HG03432 (cell line): ENCODE results near the gene TMEM201.

ENCODE experiments used
- ATAC-seq: cut with Tn5 transposase; IDR thresholded peaks from one replicate; pipeline ENCODE4 v1.9.1; 2021; ENCODE audit warnings: mild to moderate bottlenecking, moderate library complexity; ENCODE audit not compliant: unreplicated experiment

The TMEM201 gene

GRCh38 chr1:9651565-9652378, 63.1 kb downstream of the TMEM201 start, which contains the start of gene PIK3CD:
Gene PIK3CD, plus strand, starts transcription at chr1:9651731. Its CDS starts 58,725 bp downstream, at chr1:9710456.
- ATAC-seq = peak; percentile 34

GRCh38 chr1:9652379-9653209, 63.9 kb downstream of the TMEM201 start:
- peak; percentile 21 for ATAC-seq

- no peak for ATAC-seq
Observed at GRCh38 chr1:9653210-9653490, 64.4 kb downstream of the TMEM201 start.

GRCh38 chr1:9653491-9654050, 64.9 kb downstream of the TMEM201 start:
- ATAC-seq = no peak

GRCh38 chr1:9654051-9654833, 65.5 kb downstream of the TMEM201 start:
- no peak for ATAC-seq

GRCh38 chr1:9654834-9655723, 66.4 kb downstream of the TMEM201 start:
- no peak for ATAC-seq

GRCh38 chr1:9655836-9656235, 67.1 kb downstream of the TMEM201 start:
- no peak for ATAC-seq

- ATAC-seq = no peak
Observed at GRCh38 chr1:9657521-9658032, 68.9 kb downstream of the TMEM201 start.

GRCh38 chr1:9658199-9658598, 69.5 kb downstream of the TMEM201 start:
- ATAC-seq = no peak

- no peak for ATAC-seq
Observed at GRCh38 chr1:9659328-9659727, 70.6 kb downstream of the TMEM201 start.

- ATAC-seq = no peak
Observed at GRCh38 chr1:9663257-9663656, 74.5 kb downstream of the TMEM201 start.
